WERI-Rb-1 (cell line): ENCODE results near the gene LYSMD1.

Experiments used
- DNase-seq: peaks from one replicate; pipeline ENCODE4 v3.0.0-alpha.2; 2020
- H3K27ac ChIP-seq: fragments of 250-450 bp; sonication (Bioruptor Pico); 2 replicates; pipeline ENCODE4 v1.5.1; 2020; ENCODE audit warnings: mild to moderate bottlenecking, moderate library complexity
- H3K27me3 ChIP-seq: fragments of 250-450 bp; sonication (Bioruptor Pico); 2 replicates; pipeline ENCODE4 v1.5.1; 2021; ENCODE audit warnings: mild to moderate bottlenecking, low read depth, moderate library complexity; ENCODE audit not compliant: insufficient read depth, severe bottlenecking
- H3K36me3 ChIP-seq: fragments of 250-450 bp; sonication (Bioruptor Pico); 2 replicates; pipeline ENCODE4 v1.5.1; 2020; ENCODE audit warnings: mild to moderate bottlenecking, moderate library complexity
- H3K4me3 ChIP-seq: 2 replicates; pipeline ENCODE4 v1.5.1; 2011; ENCODE audit warnings: low read depth, mild to moderate bottlenecking, control low read depth, low read length
- H3K9me3 ChIP-seq: fragments of 250-450 bp; sonication (Bioruptor Pico); 2 replicates; pipeline ENCODE4 v1.5.1; 2021; ENCODE audit warnings: mild to moderate bottlenecking, moderate library complexity; ENCODE audit not compliant: severe bottlenecking
- CTCF ChIP-seq: IDR thresholded peaks from 2 replicates; pipeline ENCODE4 v1.5.1; 2011; ENCODE audit warnings: low read depth, mild to moderate bottlenecking, control low read depth, inconsistent platforms, low read length

The LYSMD1 gene

GRCh38 chr1:151145304-151146071, 20.2 kb downstream of the LYSMD1 start:
- Histone ChIP-seq H3K27me3 (no peaks in the 10 kb centered on the region), H3K36me3 (peaks cover 39% of the 10 kb centered on the region), H3K27ac (peak overlapping the region; percentile 86), H3K9me3 (no peaks in the 10 kb centered on the region), H3K4me3 (peak overlapping the region; percentile 73)
- no peak for TF ChIP-seq CTCF
- peak; percentile 67 for DNase-seq

GRCh38 chr1:151144474-151145303, 21.0 kb downstream of the LYSMD1 start:
- H3K36me3 ChIP-seq: peaks cover 47% of the 10 kb centered on the region
- H3K9me3 ChIP-seq: no peaks in the 10 kb centered on the region
- no peaks in the 10 kb centered on the region for H3K27me3 ChIP-seq
- no peak for TF ChIP-seq CTCF
- H3K4me3 ChIP-seq: peak overlapping the region; percentile 73
- peak overlapping the region; percentile 86 for H3K27ac ChIP-seq
- DNase-seq: peak; percentile 55

GRCh38 chr1:151143986-151144385, 21.7 kb downstream of the LYSMD1 start:
- H3K27me3 ChIP-seq: no peaks in the 10 kb centered on the region
- TF ChIP-seq CTCF: no peak
- H3K4me3 ChIP-seq: peak overlapping the region; percentile 73
- H3K36me3 ChIP-seq: peaks cover 54% of the 10 kb centered on the region
- peak; percentile 54 for DNase-seq
- H3K27ac ChIP-seq: peak overlapping the region; percentile 86
- no peaks in the 10 kb centered on the region for H3K9me3 ChIP-seq

- TF ChIP-seq CTCF: peak; percentile 33; the same call in 1 of the 2 replicates
- no peak for DNase-seq
- no peaks in the 10 kb centered on the region for H3K27me3 ChIP-seq
- no peaks in the 10 kb centered on the region for H3K9me3 ChIP-seq
- H3K27ac ChIP-seq: peak overlapping the region; percentile 86
- H3K4me3 ChIP-seq: peak overlapping the region; percentile 9; the same call in 1 of the 2 replicates
- H3K36me3 ChIP-seq: peaks cover 63% of the 10 kb centered on the region
These were observed 22.7 kb downstream of the LYSMD1 start for GRCh38 chr1:151143057-151143435.

- Histone ChIP-seq H3K9me3 (no peaks in the 10 kb centered on the region), H3K27ac (peak overlapping the region; percentile 86), H3K36me3 (peaks cover 69% of the 10 kb centered on the region), H3K27me3 (no peaks in the 10 kb centered on the region), H3K4me3 (peak overlapping the region; percentile 18)
- DNase-seq: peak; percentile 100
- no peak for TF ChIP-seq CTCF
These were observed 23.2 kb downstream of the LYSMD1 start for GRCh38 chr1:151142411-151143056.
